HG02763 (cell line): ENCODE results near the gene HIGD1C.
"Not testable (repeated sequence)": the region's sequence is repeated elsewhere in the genome, so short reads cannot be mapped to it uniquely, and the experiment has no call there.

ENCODE experiments used
- ATAC-seq: cut with Tn5 transposase; IDR thresholded peaks from one replicate; pipeline ENCODE4 v1.9.1; 2021; ENCODE audit warnings: mild to moderate bottlenecking, moderate library complexity; ENCODE audit not compliant: unreplicated experiment

The HIGD1C gene

GRCh38 chr12:51013441-51013840 lies 61.1 kb downstream of the HIGD1C start:
- no peak for ATAC-seq

GRCh38 chr12:51014467-51014866 lies 62.1 kb downstream of the HIGD1C start:
- ATAC-seq: not testable (repeated sequence)

GRCh38 chr12:51017452-51017851 lies 65.1 kb downstream of the HIGD1C start:
- no peak for ATAC-seq

- ATAC-seq: no peak
Measured at GRCh38 chr12:51018956-51019355, 66.6 kb downstream of the HIGD1C start.

DNA sequence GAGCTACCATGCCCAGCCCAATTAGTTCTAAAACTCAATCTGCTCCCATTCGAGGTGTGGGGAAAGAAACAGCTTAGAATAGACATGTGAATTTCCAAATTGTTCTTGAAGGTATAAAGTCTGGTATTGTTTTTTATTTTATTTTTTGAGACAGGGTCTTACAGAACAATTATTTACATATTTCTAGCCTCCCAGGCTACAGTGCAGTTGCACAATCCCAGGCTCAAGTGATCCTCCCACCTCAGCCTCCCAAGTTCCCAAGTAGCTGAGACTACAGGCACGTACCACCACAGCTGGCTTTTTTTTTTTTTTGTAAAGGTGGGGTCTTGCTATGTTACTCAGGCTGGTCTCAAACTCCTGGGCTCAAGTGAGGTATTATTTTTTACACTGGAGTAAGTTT lies 67.6 kb downstream of the HIGD1C start:
- ATAC-seq: no peak
